UCSD-AML1 (cell line): ENCODE measurements around the gene RAB24.
"Not testable (repeated sequence)": the region's sequence is repeated elsewhere in the genome, so short reads cannot be mapped to it uniquely, and the experiment has no call there.

Experiments
- DNase-seq: peaks from one replicate; lab custom pipeline; 2025; ENCODE audit not compliant: unreplicated experiment; lab: John Stamatoyannopoulos, UW

RAB24 gene

DNA sequence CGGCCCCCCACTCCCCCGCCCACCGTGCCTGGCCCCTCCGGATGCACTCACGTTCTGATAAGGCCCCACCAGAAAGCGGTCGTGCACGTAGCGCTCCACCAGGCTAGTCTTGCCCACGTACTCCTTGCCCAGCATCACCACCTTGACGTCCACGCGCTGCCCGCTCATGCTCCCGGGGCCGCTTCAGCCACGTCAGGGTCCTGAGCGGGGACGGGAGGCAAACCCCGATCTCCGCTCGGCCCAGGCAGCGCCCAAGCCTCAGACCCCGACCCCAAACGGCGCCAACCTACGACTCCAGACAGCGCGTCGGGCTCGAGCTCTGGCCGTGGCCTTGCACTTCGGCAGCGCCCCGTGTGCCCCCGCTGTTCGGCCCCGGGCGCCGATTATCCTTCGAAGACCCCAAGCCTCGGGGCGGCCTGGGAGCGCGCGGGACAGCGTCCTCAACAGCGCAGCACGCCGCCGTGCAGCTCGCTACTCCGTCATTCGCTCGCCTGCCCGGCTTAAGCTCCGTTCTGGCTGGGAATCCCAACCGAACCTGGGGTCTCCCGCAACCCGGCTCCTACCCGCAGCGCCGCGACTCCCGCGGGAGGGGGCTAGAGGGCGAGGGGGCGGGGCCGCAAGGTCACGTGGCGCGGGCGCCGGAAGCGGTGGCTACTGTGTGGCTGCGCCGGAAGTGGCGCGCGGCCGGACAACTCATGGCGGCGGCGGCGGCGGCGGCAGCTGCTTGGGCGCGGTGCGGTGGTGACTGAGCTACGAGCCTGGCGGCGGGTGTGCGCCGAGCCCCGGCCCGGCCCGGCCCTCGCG lies at the start of gene RAB24, which contains the start of gene PRELID1:
Gene RAB24 (minus strand): TSS at position 599 of the 804 bp plus-strand sequence. CDS start 431 bp downstream, at position 168.
Gene PRELID1 (plus strand): TSS at position 679 of the 804 bp plus-strand sequence. CDS start 187 bp downstream, outside the sequence.
- DNase-seq, result peak; percentile 90

DNA sequence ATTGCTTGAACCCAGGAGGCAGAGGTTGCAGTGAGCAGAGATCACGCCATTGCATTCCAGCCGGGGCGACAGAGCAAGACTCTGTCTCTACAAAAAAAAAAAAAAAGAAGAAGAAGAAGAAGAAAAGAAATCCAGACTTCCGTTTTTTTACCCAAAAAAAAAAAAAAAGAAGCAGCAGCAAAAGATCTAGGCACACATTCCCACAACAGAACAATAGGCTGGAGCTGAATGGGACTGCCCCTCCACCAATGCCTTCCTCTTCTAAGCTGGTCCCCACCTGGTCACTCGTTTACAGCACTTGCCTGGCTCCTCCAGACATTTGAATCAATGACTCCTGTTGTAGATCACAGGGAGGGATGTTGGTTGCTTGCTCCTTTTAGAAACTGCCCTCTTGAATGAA lies 49.6 kb upstream of the RAB24 start:
- no peak for DNase-seq

DNA sequence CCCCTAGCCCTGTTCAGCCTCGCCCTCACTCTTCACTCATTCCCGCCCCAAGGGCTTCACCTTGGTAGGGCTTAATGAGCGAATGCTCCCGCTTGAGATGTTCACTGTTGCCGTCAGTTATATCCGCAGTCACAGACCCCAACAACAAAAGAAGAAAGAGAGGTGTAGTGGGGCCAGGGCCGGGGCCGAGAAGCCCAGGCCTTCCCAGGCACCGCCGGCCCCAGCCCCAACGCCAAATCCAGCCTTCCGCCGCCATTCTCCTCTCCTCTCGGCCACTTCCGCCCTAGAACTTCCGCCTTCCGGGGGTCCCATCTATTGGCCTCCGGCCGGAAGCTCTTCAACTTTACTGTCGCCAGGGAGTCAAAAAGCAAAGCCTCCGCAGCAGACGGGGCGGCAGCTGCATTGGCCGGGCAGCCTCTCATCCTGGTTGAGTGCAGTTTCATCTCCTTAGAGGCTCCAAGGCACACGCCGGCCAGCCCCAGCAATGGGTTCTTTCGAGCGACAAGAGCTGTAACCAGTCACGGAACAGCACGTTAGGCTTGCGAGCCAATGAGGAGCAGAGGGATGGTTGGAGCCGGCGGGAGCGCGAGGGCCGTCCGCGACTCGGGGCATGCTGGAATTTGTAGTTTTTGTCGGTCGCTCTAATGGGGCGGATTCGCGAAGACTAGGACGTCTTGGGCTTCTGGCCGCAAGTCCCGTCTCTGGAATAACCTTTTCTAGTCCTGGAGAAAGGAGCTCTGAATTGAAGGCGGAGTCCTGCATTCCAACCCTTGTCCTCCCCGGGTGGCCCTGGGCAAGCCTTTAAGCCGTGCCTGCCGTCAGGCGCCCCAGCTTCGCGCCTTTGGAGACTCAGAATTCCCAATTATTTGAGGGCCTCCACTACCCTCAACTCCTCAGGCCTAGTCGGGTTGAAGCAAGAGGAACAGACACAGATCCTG lies 48.1 kb upstream of the RAB24 start, which contains the start of gene LMAN2:
Gene LMAN2 (minus strand): TSS at position 277 of the 938 bp plus-strand sequence. CDS start 21 bp downstream, at position 256.
- DNase-seq, result peak; percentile 90

DNA sequence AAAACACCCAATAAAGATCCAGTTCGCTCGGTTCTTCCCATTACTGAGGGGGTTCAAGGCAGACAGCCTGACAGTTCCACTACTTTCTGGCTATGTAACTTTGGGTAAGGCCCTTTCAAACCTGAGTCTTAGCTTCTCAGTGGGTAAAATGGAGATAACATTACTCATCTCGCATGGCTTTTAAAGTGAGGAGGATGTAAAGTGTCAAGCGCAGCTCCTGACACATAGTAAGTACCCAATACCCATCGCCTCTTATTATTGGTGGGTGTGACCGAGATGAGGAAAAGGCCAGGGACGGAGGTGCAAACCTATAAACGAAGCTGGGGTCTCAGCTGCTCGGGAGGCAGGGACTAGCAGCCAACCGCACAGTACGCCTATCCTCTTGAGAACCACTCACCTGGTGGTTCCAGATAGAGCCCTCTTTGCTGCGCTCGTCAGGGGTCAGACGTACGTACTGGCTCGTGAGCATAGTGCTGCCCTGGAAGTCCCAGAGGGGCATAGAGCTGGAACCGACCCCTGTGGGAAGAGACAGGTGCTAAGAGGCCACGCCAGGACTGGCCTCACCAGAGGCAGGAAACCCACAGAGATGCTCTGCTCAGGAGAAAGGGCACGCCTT lies 47.4 kb upstream of the RAB24 start:
- no peak for DNase-seq

DNA sequence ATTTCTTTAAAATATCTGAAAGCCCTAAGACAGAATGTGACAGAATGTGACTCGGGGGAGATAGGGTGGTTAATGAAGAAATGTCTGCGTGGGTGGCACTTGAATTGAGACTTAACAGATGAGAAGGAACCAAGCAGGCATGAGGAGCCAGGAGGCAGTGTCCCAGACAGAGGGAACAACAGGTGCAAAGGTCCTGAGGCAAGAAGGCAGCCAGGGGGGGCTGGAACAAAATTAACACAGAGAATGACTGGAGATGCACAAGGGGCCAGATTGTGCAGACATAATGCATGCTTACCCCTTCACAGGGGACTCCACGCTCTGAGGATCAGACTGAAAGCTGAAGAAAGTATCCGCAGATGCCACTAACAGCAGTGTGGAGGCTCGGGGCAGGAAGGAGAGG lies 46.2 kb upstream of the RAB24 start:
- no peak for DNase-seq

DNA sequence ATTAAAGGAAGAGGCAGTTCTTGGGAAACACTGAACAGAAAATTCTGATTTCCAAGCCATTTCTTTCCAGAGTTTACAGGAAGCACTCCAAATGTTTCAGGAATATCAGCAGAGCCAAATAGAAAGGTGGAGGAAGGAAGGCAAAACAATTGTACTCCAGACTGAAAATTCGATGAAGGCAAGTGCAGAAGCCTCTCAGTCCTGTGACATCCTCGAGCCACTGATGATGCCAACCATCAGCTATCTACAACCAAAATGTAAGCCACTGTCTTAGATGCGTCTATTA lies 45.8 kb upstream of the RAB24 start:
- no peak for DNase-seq

- DNase-seq, result no peak
Observed at GRCh38 chr5:177347699-177348098, 44.2 kb upstream of the RAB24 start.

GRCh38 chr5:177346820-177347219 lies 43.3 kb upstream of the RAB24 start:
- no peak for DNase-seq

DNA sequence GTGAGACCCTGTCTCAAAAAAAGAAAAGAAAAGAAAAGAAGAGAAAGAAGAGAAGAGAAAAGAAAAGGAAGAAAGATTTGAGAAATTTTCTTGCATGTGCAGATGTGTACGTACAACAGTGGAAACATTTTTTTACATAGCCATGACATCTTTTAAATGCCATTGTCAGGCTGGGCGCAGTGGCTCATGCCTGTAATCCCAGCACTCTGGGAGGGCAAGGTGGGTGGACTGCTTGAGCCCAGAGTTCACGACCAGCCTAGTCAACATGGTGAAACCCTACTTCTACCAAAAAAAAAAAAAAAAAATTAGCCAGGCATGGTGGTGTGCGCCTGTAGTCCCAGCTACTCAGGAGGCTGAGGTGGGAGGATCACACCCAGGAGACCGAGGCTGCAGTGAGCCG lies 41.4 kb upstream of the RAB24 start:
- DNase-seq, result no peak

- no peak for DNase-seq
Observed at GRCh38 chr5:177343777-177344176, 40.3 kb upstream of the RAB24 start.

GRCh38 chr5:177343000-177343399 lies 39.5 kb upstream of the RAB24 start:
- not testable (repeated sequence) for DNase-seq

GRCh38 chr5:177339107-177339638 lies 35.7 kb upstream of the RAB24 start:
- DNase-seq, result no peak

DNA sequence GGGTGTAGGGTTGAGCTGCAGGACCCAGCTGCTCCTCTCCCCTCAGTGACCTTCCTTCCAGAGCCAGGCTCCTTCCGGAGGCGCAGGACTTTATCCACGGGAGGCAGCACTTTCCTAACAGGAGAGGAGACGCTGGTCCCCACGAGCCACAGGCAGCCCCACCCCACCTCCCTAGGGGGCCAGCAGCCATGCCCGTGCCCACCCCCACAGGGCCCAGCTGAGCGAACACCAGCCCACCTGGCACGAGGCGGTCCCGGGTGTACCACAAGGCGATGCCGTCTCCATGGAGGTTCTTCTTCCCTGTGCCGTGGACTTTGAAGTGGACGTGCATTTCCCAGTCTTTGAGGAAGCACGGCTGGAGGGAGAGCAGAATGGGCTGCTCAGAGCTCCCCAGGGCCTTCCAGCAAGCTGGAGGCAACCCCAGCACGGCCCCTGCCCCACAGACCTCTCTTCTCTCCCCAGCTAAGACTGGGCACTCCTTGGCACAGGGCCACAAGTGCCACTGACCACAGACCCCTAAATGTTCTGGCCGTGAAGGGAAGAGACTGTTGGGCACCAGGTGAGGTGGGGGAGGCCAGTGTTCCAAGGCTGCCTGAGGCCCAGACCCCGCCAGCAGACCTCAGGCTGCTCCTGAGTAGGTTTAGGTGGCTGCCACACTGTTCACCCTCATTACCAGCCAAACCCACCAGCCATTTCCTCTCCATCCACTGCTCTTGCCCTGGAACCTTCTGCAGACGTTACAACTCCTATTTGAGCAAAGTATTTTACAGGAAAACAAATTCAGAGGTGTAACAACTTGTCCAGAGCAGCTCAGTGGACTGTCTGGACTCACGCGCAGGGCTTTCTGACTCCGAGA lies 35.0 kb upstream of the RAB24 start:
- no peak for DNase-seq

GRCh38 chr5:177336603-177337494 lies 33.3 kb upstream of the RAB24 start:
- DNase-seq, result no peak

DNA sequence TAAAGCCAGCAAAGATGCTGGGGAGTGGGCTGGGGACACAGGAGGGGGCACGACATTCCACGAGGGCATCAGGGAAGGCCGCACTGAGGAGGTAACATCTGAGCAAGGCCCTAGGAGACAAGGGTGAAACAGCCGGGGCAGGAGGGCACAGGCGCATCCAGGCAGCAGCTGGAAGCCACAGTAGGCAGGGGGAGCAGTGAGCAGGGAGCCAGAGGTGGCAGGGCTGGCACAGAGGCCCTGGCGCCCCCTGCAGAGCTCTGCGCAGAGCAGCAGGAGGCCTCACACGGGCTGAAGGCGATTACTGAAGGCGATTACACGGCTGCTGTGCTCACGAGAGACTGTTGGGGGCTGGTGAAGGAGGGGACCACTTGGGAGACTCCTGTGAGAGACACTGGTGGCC lies 32.6 kb upstream of the RAB24 start:
- peak; percentile 71 for DNase-seq

GRCh38 chr5:177335701-177336065 lies 32.2 kb upstream of the RAB24 start:
- DNase-seq, result no peak

GRCh38 chr5:177334781-177335700 lies 31.5 kb upstream of the RAB24 start:
- DNase-seq, result no peak

GRCh38 chr5:177334155-177334551 lies 30.6 kb upstream of the RAB24 start:
- DNase-seq, result no peak
